ENCODE measurements around the gene KDM4C. TPM values are rescaled to one million over a fixed set of nuclear protein-coding genes. Genes with fewer than 3 reads are reported as not detected.
A peak's percentile ranks its signal among the peaks of the same experiment; 100 is the strongest.

KDM4C gene
- polyA plus RNA-seq, 1 donor (not counting 4 experiments of a cell fraction or from before 2014, with no cell fraction given) = 17.2 TPM

- no peak overlapping the region for H3K27ac ChIP-seq (ENCODE audit: control insufficient read depth, insufficient read depth, low read length)
- no peak overlapping the region for H2AFZ ChIP-seq (ENCODE audit: control insufficient read depth, low read length)
- no peaks in the 10 kb centered on the region for H3K9me1 ChIP-seq (ENCODE audit: control insufficient read depth, extremely low read depth, insufficient read depth, low read length)
- TF ChIP-seq CTCF (optimal IDR thresholded peaks at IDR 0.05 in 1 of 3, IDR thresholded peaks at IDR 0.05 in 1 of 3, conservative IDR thresholded peaks at IDR 0.05 in 1 of 3; ENCODE audit: extremely low read depth in 1 of 3, insufficient read depth in 2 of 3, low read length in 3 of 3) = no peak
- H3K36me3 ChIP-seq (ENCODE audit: control insufficient read depth in 2 of 2, extremely low read depth in 1 of 2, insufficient read depth in 2 of 2, low read length in 2 of 2) = no peaks in the 10 kb centered on the region
- no peak for FAIRE-seq
- no peak overlapping the region for H3K4me2 ChIP-seq (ENCODE audit: control insufficient read depth, extremely low read depth, insufficient read depth, low read depth, low read length)
- no peaks in the 10 kb centered on the region for H3K9me3 ChIP-seq (ENCODE audit: control insufficient read depth, low read depth, low read length)
- H4K20me1 ChIP-seq (ENCODE audit: control insufficient read depth, extremely low read depth, insufficient read depth, low read length) = no peaks in the 10 kb centered on the region
- no peak for DNase-seq (ENCODE audit: low read depth, low spot score)
- no peak overlapping the region for H3K9ac ChIP-seq (ENCODE audit: control insufficient read depth, extremely low read depth, insufficient read depth, low read length)
- H3K27me3 ChIP-seq (ENCODE audit: control insufficient read depth, extremely low read depth, insufficient read depth, low read length) = no peaks in the 10 kb centered on the region
- dilution Hi-C loops (cut with MboI; ENCODE audit: extremely low pct_ligation_motif_present, low sequenced_read_pairs) = no loop called here
- H3K4me1 ChIP-seq (ENCODE audit: control insufficient read depth, extremely low read depth, insufficient read depth, low read length) = peaks cover 12% of the 10 kb centered on the region
- peaks cover 80% of the 10 kb centered on the region for H3K79me2 ChIP-seq (ENCODE audit: control insufficient read depth, insufficient read depth, low read length)
- H3K4me3 ChIP-seq (ENCODE audit: control insufficient read depth in 2 of 3, extremely low read depth in 1 of 3, insufficient read depth in 2 of 3, low read depth in 1 of 3, low read length in 3 of 3) = no peak overlapping the region
Measured at GRCh38 chr9:6764011-6764410, 6.2 kb downstream of the KDM4C start.

GRCh38 chr9:6764523-6764922 lies 6.8 kb downstream of the KDM4C start:
- Histone ChIP-seq H3K36me3 (ENCODE audit: control insufficient read depth in 2 of 2, extremely low read depth in 1 of 2, insufficient read depth in 2 of 2, low read length in 2 of 2) (no peaks in the 10 kb centered on the region), H3K27ac (ENCODE audit: control insufficient read depth, insufficient read depth, low read length) (no peak overlapping the region), H3K9ac (ENCODE audit: control insufficient read depth, extremely low read depth, insufficient read depth, low read length) (no peak overlapping the region), H3K79me2 (ENCODE audit: control insufficient read depth, insufficient read depth, low read length) (peaks cover 82% of the 10 kb centered on the region), H3K4me3 (ENCODE audit: control insufficient read depth in 2 of 3, extremely low read depth in 1 of 3, insufficient read depth in 2 of 3, low read depth in 1 of 3, low read length in 3 of 3) (no peak overlapping the region), H3K4me2 (ENCODE audit: control insufficient read depth, extremely low read depth, insufficient read depth, low read depth, low read length) (no peak overlapping the region), H4K20me1 (ENCODE audit: control insufficient read depth, extremely low read depth, insufficient read depth, low read length) (no peaks in the 10 kb centered on the region), H3K9me3 (ENCODE audit: control insufficient read depth, low read depth, low read length) (no peaks in the 10 kb centered on the region), H3K9me1 (ENCODE audit: control insufficient read depth, extremely low read depth, insufficient read depth, low read length) (no peaks in the 10 kb centered on the region), H3K4me1 (ENCODE audit: control insufficient read depth, extremely low read depth, insufficient read depth, low read length) (peaks cover 12% of the 10 kb centered on the region), H3K27me3 (ENCODE audit: control insufficient read depth, extremely low read depth, insufficient read depth, low read length) (no peaks in the 10 kb centered on the region), H2AFZ (ENCODE audit: control insufficient read depth, low read length) (no peak overlapping the region)
- dilution Hi-C loops (cut with MboI; ENCODE audit: extremely low pct_ligation_motif_present, low sequenced_read_pairs) = no loop called here
- FAIRE-seq (peak; percentile 9), DNase-seq (ENCODE audit: low read depth, low spot score) (no peak)
- no peak for TF ChIP-seq CTCF (optimal IDR thresholded peaks at IDR 0.05 in 1 of 3, IDR thresholded peaks at IDR 0.05 in 1 of 3, conservative IDR thresholded peaks at IDR 0.05 in 1 of 3; ENCODE audit: extremely low read depth in 1 of 3, insufficient read depth in 2 of 3, low read length in 3 of 3)
- TF ChIP-seq EZH2 (IDR thresholded peaks at IDR 0.05; ENCODE audit: low read length) = no peak
